ENCODE results near the gene MRPL33. TPM values are rescaled to one million over a fixed set of nuclear protein-coding genes. Genes with fewer than 3 reads are reported as not detected.

MRPL33 gene
- total and polyA plus RNA-seq, 4 donors: 59.9 to 174 (median 123) TPM

GRCh38 chr2:27805180-27805579 is 33.7 kb downstream of the MRPL33 start:
- DNase-seq (no peak), ATAC-seq (ENCODE audit: insufficient read depth, low FRiP score) (no peak)
- H3K4me1 ChIP-seq (ENCODE audit: control insufficient read depth in 5 of 5, insufficient read depth in 5 of 5, low read length in 5 of 5): peaks cover 0 to 7% (median 0%) of the 10 kb centered on the region in 5 donors
- H3K9me3 ChIP-seq (ENCODE audit: control insufficient read depth in 4 of 4, insufficient read depth in 3 of 4, low read length in 3 of 4): no peaks in the 10 kb centered on the region
- TF ChIP-seq CTCF (IDR thresholded peaks at IDR 0.05; ENCODE audit: control extremely low read depth, extremely low read depth): no peak
- no peak overlapping the region for H3K4me3 ChIP-seq
- no peak overlapping the region for H3K27ac ChIP-seq (ENCODE audit: low read depth in 1 of 2, low read length in 1 of 2)
- WGBS, 2 donors: 64 to 84% methylated on average over 3 of the region's 3 CpGs
- no peaks in the 10 kb centered on the region for H3K36me3 ChIP-seq (ENCODE audit: control insufficient read depth in 4 of 4, insufficient read depth in 4 of 4, low read length in 4 of 4)
- no peaks in the 10 kb centered on the region for H3K27me3 ChIP-seq (ENCODE audit: control insufficient read depth in 3 of 3, insufficient read depth in 3 of 3, low read length in 2 of 3)
- H3K9ac ChIP-seq (ENCODE audit: insufficient read depth in 1 of 2, low read length in 2 of 2): no peak overlapping the region

GRCh38 chr2:27806311-27807059 is 35.0 kb downstream of the MRPL33 start:
- no peak overlapping the region for H3K4me3 ChIP-seq
- TF ChIP-seq CTCF (IDR thresholded peaks at IDR 0.05; ENCODE audit: control extremely low read depth, extremely low read depth): no peak
- H3K27ac ChIP-seq (ENCODE audit: low read depth in 1 of 2, low read length in 1 of 2): no peak overlapping the region
- ATAC-seq (ENCODE audit: insufficient read depth, low FRiP score) (no peak), DNase-seq (no peak)
- 95 to 96% methylated on average over 5 of the region's 5 CpGs for WGBS, 2 donors
- no peaks in the 10 kb centered on the region for H3K9me3 ChIP-seq (ENCODE audit: control insufficient read depth in 4 of 4, insufficient read depth in 3 of 4, low read length in 3 of 4)
- H3K4me1 ChIP-seq (ENCODE audit: control insufficient read depth in 5 of 5, insufficient read depth in 5 of 5, low read length in 5 of 5): peaks cover 0 to 3% (median 0%) of the 10 kb centered on the region in 5 donors
- H3K36me3 ChIP-seq (ENCODE audit: control insufficient read depth in 4 of 4, insufficient read depth in 4 of 4, low read length in 4 of 4): no peaks in the 10 kb centered on the region
- H3K9ac ChIP-seq (ENCODE audit: insufficient read depth in 1 of 2, low read length in 2 of 2): no peak overlapping the region
- no peaks in the 10 kb centered on the region for H3K27me3 ChIP-seq (ENCODE audit: control insufficient read depth in 3 of 3, insufficient read depth in 3 of 3, low read length in 2 of 3)

GRCh38 chr2:27807476-27807875 is 36.0 kb downstream of the MRPL33 start:
- no peak for ATAC-seq (ENCODE audit: insufficient read depth, low FRiP score)
- no peaks in the 10 kb centered on the region for H3K9me3 ChIP-seq (ENCODE audit: control insufficient read depth in 4 of 4, insufficient read depth in 3 of 4, low read length in 3 of 4)
- 65 to 90% methylated on average over 4 of the region's 4 CpGs for WGBS, 2 donors
- DNase-seq: peak in 1 of 3 donors; percentile 17
- no peaks in the 10 kb centered on the region for H3K27me3 ChIP-seq (ENCODE audit: control insufficient read depth in 3 of 3, insufficient read depth in 3 of 3, low read length in 2 of 3)
- no peak overlapping the region for H3K9ac ChIP-seq (ENCODE audit: insufficient read depth in 1 of 2, low read length in 2 of 2)
- no peak overlapping the region for H3K27ac ChIP-seq (ENCODE audit: low read depth in 1 of 2, low read length in 1 of 2)
- peak; percentile 24 for TF ChIP-seq CTCF (IDR thresholded peaks at IDR 0.05; ENCODE audit: control extremely low read depth, extremely low read depth)
- no peak overlapping the region for H3K4me3 ChIP-seq
- peaks cover 0 to 3% (median 0%) of the 10 kb centered on the region in 5 donors for H3K4me1 ChIP-seq (ENCODE audit: control insufficient read depth in 5 of 5, insufficient read depth in 5 of 5, low read length in 5 of 5)
- H3K36me3 ChIP-seq (ENCODE audit: control insufficient read depth in 4 of 4, insufficient read depth in 4 of 4, low read length in 4 of 4): no peaks in the 10 kb centered on the region
